Activated naive CD4-positive, alpha-beta T cell treated with anti-CD3 and anti-CD28 coated beads, Interleukin-2, amount 50 U/mL, for 16 hours (primary cell): Measurements from ENCODE around the gene ETV5.
A peak's percentile ranks its signal among the peaks of the same experiment; 100 is the strongest.

ENCODE experiments used
- DNase-seq: peaks from one replicate; pipeline ENCODE4 v3.0.0-alpha.2; 2020

The ETV5 gene

DNA sequence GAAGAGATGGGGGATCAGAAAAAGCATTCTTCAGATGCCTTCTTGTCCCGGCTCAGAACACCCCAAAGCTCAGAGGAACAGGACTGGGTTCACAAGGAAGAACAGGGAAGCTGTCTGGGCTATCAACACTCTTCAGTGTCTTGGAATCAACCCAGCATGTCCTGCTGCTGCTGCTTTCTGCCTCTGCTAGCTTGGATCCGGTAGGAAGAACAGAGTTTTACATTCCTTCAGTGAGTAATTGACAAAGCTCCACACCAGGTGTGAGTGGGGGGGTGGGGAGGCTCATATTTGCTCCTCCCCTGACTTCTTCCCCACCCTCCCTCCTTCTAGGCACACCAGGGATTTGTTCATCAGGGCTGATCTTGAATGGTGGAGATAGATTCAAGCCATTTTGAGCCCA is 13.1 kb upstream of the ETV5 start:
- no peak for DNase-seq

DNA sequence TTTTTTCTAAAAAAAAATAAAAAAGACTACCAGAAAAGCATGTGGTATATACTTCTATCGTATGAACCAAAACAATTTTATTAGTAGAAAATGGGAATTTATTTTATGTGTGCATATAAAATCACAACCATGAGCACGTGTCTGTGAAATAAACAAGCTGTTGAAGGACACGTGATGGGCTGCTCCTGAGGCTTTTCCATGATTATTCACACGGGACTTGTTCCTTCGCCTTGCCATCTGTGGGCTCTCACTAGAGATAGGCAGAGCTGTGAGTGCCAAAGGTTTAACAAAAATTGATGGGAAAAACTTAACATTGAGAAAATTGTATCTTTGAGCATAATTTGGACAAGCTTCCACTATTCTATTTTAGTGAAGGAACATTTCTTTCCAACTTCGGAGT is 12.4 kb upstream of the ETV5 start:
- no peak for DNase-seq

DNA sequence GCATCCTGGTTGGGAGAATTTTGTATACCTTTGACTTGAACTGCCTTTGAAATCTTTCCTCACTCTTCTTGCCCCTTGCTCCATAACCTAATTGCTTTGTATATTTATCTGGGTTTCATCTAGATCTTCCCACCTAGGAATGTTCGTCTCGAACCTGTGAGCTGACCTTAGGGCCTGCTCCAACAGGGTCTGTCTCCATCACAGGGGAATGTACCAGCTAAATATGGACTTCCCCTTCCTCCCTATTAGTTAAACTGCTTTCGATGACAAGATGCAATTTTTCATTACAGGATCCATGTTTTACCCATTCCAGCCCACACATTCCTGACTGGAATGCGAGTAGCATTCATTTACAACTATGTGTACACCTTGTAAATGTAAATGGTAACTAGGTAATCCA is 10.6 kb upstream of the ETV5 start:
- no peak for DNase-seq

DNA sequence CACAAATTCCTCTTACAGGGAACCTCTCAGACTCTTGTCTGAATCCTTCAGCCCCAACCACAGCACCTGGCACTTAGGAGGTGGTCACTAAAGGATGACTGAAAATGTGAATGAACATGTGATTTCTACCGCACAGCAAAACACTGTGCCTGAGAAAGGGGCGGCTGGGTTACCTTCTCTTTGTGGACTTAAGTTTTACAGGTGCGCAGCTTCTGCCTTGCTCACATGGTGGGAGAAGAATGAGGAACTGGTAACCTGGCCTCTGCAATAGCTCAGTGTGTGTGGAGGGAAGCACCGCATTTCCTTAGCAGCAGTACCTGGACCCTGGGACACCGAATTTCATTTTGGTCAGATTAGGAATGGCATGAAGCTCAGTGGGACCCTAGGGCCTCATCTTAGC is 9.8 kb upstream of the ETV5 start:
- DNase-seq: no peak

DNA sequence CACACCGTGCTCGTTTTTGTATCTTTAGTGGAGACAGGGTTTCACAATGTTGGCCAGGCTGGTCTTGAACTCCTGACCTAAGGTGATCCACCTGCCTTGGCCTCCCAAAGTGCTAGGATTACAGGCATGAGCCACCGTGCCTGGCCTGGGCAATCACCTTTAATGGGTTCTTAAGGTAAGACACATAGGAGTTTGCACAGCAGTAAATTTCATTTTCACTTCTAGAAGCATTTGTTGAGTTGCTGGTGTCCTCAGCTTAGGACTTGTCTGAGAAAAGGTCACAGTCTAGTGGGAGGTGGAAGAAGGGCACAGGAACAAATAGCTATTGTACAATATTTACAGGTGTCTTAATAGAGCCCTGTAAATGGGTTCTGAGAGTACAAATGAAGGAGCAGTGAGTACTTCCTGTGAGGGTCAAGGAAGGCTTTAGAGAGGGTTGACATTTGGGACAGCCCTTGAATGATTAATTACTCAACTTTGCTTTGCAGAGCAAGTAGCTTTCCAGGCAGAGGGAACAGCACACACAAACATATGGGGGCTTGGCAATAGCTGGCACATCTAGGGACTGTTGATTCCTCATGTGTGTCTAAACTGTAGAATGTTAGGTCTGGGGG is 8.7 kb upstream of the ETV5 start:
- DNase-seq: no peak

DNA sequence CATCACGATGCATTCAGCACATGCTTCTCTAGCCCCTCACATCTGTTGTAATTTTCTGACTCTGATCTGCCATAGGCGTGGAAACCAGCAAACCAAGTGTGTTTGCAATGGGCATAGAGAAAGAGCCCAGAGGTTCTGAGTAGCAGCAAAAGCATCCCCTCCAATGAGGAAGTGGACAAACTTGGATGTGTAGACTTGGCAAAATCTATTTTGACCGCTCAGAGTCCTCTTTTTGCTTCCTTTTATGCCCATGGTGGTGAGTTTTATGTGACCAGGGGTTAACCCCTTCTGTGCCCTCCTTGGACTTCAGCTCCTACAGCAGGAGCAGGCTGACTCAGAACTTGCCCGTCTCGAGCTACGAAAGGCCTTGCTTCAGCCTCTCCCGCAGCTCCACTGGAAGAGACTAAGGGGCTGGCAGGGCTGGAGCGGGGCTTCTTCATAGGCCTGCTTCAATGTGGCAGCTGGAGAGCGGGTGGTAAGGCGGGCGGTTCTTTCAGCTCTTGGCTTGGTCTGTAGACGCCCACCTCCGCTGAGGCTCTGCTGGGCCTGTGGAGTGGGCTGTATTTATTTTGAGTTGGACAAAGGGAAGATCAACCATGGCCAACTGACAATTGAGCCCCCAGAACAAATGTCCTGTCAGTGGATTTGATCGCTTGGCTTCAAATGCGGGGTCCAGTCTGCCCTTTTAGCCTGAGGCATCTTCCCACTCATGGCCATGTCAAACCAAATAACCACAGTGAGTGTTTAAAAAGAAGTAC is 6.5 kb upstream of the ETV5 start:
- no peak for DNase-seq

DNA sequence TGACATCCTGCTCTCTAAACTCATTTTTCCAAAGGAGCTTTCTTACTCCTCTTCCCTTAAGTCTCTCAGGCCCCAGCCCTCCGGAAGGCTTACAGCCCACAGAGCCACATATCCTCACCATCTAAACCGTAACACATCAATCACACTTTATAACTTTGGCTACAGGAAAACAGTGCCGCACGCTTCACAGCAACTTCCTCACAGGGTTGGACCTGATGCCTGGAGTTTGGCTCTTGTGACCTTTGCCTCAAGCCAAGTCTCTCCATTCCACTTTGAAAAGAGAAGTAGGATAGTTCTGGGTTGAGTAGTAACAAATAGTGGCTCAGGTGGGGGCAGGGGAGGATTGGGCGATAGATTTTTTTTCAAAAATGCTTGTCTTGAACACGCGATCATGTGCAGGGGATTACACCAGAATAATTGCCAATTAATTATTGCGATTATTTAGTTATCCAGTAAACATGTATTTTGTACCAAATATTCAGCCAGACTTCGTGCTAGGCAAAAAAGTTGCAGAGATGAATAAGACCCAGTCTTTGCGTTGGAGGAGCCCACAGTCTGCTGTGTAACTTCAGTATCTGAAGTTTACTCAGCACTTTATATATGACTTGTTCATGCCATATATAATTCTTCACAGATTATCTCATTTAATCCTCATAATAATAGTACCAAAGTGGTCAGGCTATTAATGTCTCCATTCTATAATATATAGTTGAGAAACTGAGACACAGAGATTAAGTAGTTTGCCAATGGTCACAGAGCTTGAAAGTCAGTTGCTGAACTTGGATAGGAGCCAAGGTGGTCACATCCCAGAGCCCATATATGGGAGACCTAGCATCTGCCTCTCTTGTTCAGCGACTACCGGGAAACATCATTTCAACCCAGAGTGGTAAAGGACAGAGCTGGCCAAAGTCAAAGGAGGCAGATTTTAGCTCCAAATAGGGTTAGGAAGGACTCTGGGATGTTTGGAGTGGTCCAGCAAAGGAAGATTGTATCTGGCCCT is 2.4 kb upstream of the ETV5 start:
- DNase-seq: no peak

DNA sequence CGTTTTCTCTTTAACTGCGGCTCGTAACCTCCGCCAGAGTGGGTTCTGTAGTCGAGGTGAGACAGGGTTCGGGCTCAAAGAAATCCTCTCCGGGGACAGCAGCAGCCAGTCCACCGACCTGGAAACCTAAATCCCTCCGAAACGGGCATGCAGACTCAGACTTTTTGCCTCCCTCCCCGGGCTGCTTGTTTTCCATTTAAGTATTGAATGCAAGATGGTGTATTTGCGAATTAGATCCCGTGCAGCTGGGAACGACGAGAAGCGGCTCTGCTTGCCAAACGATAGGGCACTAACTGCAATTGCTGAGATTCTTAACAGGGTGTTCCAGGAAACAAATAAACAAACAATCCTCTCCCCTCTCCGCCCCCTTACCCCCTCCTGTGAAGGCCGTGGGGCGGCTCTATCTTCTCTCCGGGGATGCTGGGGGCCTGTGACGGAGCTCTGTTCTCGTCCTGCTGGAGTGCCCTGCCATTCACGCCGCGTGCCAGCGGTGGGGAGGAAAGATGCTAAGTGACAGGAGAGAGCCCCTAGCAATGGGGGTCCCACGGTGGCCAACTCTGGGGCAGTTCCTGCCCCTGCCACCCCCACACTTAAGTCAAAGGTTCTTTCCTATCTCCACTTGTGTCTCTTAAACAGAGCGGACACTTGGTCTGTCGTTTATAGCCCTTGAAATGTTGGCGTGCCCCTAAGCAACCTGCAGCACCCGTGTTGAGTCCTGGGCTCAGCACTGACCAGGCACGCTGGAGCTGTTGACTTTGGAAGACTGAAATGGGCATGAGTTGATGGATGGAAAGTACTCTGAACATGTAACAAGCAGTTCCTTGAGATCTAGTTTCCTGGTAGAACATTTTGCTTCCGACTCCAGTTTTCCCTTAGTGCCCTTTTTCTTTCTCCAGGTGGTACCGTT is 1.3 kb upstream of the ETV5 start:
- no peak for DNase-seq

DNA sequence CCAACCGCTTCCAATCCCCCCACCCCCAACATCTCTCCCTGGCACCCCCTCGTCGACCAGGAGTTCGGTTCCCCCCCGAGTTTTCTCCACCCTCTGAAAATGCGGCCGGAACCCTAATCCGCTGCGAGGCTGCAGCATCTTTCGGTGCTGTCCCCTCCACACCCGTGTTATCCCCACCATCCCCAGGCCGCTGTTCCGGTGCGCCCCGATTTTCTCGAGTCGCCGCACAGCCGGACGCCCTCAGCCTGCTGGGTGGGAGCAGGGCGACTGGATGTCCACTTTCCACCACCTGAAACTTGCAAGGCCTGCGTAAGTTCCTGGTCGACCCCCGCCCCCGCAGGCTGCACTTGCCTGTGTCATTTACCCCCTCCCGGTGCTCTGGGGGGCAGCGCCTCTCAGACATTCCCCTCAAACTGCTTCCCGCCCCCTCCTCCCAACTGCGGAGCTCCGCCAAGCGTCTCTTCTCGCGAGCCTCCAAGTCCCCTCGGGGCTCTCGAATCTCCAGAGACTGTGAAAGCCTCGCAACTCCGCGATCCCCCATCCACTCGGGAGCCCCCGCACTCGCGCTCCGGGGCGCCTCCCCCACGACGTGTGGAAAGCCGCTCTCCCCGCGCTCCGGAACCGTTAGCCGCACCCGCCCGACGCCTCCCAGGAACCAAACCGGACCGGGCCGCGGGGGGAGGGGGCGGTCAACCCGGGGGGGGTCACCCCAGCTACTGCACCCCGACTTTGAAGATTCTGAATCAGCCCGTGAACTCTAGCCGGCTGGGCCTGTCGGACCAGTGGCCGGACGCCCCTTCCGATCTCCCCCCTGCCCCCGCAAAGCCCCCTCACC is 566 bp downstream of the ETV5 start:
- DNase-seq: peak; percentile 27

DNA sequence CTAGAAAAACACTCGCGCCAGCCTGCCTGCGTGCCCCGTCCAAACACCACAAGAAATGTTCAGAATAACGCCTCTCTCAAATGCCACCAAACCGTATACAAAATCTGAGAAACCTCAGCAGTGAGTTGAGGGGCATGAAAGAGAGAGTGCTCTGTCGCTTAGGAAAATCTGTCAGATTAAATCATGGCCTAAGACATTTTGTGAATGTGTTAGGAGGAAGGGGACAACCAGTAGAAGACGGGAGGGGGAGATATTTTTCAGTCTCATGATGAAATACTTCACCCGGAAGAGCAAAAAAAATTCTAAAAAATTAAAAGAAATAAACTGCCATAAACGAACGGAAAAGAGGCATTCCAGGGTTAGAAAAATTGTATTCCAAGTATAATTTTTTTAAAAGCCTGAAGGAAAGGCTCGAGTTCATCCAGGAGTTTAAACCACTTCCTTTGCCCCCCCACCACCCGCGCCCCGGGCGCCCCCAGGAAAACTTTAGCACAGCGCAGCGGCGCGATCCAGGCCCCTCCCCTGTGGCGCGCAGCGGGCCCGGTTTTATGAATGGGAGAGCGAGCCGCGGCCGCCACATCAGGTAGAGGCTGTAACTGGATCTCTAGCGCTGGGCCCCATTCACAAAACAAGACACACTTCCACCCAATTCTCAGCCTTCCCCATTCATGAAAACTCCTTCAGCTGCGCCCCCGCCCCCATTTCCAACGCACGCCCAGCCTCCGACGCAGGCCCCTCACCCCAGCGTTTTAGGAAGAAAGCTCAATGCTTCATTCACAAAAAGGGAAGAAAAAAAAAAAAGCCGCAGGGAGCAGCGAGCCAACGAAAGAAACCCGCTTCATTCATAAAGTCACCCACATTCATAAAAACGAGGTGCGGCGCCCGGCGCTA is 1.4 kb downstream of the ETV5 start:
- peak; percentile 44 for DNase-seq

DNA sequence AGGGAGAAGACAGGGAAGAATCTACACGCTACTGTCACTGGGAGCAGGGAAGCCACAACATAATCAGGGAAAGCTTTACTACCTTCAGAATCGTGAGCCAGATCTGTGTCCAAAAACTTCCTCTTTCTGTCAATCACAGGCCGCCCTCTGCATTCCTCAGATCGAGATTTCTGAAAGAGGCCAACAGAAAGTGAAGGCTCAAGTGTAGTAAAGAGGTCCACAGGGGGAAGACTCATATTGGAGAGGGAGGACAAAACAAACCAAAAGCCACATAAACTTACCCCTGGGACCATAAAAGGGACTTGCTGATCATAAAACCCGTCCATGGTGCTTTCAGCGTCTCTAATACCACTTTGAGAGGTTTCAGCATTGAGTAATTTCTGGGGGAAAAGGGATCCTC is 3.3 kb downstream of the ETV5 start:
- no peak for DNase-seq

DNA sequence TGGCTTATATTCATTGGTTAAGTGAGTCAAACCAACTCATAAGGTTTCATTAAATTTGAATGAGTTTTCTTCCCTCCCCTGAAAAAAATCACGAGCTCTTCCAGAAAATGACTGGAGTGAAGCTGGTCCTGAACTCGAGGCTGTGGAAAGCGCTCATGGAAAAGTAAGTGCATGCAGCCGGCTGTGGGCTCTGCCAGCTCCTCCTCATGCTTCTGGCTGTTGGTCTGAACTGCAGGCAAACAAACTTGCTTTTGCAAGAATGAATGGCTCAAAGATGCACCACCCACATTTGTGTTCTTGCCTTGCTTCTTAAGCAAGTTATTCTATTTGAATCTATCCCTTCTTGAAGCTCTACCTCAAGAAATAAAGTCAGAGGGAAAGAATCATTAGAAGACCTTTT is 6.2 kb downstream of the ETV5 start:
- DNase-seq: no peak

DNA sequence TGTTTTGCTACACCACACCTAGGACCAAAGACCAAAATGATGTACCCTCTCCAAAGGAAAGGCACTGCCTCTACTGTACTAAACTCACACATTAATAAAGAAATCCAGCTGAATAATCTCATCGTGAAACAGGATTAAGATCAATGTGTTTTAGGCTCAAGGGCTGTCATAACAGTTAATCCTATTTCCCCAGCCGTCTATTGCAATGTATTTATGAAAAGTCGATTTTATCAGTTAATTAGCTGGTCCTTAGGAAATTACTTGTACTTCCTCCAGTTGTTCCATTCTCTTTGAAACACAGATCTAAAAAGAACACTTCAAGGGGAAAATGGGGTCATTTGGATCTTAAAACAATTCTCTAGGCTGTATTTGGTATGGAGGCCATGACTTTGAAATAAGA is 8.5 kb downstream of the ETV5 start:
- DNase-seq: no peak

DNA sequence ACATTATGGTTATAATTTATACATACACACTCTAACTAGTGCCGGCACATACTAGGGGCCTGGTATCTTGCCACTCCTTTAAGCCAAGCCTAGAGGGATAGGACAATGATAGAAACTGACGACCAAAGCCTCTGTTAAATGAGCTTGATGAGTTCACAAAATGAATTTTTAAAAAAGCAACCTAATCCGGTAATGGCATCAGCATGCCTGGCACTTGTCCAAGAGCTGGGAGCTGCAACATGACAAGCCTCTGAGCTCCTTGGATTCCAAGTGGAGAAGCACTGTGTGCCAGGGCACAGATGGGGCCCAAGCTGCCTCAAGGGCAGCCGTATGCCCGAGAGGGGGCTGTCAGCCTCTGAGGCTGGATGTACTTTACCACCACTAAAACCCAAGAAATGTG is 9.7 kb downstream of the ETV5 start:
- no peak for DNase-seq

DNA sequence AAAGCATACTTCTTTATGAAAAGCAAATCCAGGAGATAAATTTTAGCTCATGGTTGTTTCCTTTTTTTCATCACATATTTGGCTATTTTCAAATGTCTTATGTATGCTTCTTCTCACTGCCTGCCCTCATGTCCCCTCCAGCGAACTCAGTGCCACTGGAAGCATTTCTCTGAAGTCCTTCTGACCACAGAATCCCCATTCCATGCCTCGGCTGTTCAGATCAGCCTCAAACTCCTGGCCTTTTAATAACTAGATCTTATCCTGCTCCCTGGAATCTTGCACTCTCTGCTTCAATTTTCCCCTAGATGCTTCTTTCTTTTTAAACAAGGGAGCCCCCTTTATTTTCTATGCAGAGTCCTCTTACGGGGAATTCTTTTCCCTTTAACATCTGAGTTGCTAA is 10.1 kb downstream of the ETV5 start:
- no peak for DNase-seq

DNA sequence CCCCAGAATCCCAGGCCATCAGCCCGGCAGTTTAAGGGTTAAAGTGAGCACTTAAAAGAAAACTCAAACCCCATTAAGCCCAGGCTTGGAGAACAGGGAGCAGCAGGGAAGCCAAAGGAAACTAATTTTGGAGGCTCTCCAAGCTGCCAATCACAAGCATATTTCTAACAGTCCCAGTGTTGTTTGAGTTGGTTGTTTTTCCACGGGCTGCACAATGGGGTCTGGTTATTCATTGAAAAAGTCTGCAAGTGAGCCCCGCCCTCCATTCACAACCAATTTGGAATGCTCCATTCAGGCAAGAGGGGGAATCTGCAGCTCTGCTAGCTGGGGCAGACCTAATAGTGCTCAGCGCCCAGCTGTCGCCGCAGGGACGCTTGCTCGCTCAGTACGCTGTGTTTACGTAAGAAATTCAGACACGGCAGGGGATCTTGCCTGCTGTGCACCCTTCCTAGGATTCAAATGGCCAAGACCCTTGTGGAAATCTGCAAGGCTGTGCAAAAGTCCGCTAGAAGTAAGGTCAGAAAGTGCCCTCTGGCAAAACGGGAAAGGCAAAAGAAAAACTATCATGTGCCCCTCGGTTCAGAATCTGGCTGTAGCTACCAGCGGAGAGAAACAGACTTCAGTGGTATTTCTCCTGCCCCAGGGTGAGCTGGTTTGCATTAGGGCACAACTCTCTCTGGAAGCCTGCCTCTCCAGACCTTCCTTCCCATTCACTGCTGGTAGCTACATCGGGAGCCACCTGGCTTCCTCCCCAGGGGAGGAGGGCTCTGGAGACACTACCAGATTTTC is 11.0 kb downstream of the ETV5 start:
- no peak for DNase-seq

DNA sequence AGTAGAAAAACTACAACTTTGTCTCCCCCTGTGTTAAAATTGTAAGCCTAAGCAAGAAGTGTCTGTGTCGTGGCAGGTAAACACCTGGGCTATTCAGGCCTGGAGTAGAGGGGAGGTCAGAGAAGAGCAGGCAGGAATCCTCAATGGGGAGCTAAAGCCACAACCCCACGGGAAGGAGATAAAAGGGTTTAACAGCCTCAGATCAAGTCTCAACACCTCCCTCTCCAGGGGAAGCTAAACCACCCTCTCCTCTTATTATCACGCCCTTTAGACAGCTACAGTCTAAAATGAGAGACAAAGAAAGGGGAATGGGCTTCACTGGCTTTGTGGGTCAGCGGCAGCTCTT is 11.6 kb downstream of the ETV5 start:
- DNase-seq: no peak

DNA sequence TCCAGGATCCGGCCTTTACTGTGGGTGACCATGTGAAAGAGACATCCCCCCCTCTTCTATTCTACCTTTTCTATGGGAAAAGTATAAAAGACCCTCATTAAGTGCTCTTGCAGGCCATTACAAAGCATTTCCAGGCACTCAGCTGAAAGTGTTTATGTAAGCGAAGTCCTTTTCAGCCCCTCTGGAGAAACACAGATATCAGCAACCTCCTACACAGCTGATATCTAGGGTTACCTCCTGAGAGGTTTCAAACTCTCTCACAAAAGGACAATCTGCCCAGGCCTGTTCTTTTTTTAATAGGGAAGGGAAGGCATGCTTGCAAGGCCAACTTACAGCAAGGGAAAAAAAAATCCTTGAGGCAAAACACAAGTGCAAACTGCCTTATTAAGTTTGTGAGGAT is 12.6 kb downstream of the ETV5 start:
- no peak for DNase-seq

DNA sequence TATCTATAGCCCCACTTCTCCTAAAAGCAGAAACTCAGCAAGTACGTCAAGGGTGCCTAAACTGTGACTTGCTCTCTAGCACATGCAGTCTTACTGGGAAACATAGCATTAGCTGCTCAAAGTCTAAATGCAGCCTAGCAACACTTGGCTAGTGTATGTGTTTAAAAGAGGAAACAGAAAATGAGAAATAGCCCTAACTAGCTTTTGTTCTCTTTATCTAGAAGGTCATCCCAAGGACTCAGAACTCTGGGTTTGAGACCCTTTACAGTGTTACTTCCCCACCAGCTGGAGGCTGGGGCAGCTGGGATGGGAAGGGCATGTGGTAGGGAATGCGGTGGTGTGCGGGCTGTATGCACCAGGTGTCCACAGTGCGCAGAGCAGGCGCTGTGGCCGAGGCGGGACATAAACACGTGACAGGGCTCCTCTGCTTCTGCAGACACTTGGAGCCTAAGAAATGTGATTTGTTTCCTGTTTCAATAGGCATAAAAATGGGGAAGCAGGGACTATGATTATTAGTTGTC is 13.3 kb downstream of the ETV5 start:
- DNase-seq: no peak
